GM13976 (cell line): Measurements from ENCODE around the gene MTMR3.
"Not testable (repeated sequence)": the region's sequence is repeated elsewhere in the genome, so short reads cannot be mapped to it uniquely, and the experiment has no call there.

ENCODE experiments used
- DNase-seq: peaks from one replicate; pipeline ENCODE4 v3.0.0; 2012; ENCODE audit warnings: low spot score
- CTCF ChIP-seq: IDR thresholded peaks from 2 replicates; pipeline ENCODE4 v1.5.1; 2012; ENCODE audit warnings: borderline replicate concordance, mild to moderate bottlenecking; ENCODE audit not compliant: insufficient read depth; ENCODE audit errors: extremely low read depth, missing control alignments, control extremely low read depth
- in situ Hi-C: fragments of 300-500 bp; cut with MboI; formaldehyde crosslinking; loops from one replicate; pipeline ENCODE4 v1.12.0; 2022; ENCODE audit warnings: low sequenced_read_pairs, mixed read lengths, inconsistent platforms; ENCODE audit not compliant: unreplicated experiment

The MTMR3 gene

GRCh38 chr22:30047364-30047738 is 164.4 kb downstream of the MTMR3 start:
- no peak for TF ChIP-seq CTCF

GRCh38 chr22:30048681-30049080 is 165.7 kb downstream of the MTMR3 start:
- TF ChIP-seq CTCF, result no peak
- in situ Hi-C loops, result no loop called here

More at GRCh38 chr22:30047364-30047738, 164.4 kb downstream of the MTMR3 start:
- DNase-seq, result peak; percentile 51
- in situ Hi-C loops, result no loop called here

DNA sequence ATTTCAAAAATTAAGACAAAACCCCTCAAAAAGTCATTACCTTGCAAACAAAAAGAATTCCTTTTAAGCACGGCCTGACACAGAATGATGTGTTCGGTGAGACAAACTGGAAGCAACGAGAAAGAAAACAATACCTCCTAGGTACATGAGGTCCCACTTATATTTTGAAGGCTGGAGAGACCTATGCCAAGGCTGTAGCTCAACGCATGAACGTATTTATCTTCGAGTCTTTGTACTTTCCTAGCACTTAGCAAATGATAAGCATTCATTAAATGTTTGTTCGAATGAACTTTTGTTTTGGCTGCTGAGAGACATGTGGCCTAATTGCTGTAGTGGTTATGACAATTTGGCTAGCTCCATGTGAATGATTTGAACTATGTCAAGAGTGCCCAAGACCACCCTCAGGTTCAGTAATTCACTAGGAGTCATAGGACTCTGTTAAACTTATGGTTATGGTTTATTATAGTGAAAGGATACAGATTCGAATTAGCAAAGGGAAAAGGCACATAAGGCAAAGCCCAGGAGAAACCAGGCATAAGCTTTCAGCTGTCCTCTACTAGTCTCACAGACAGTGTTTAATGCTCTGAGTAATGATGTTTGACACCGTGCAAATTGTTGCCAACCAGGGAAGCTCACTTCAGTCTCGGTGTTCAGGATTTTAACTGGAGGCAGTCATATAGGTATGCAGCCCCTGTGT is 171.2 kb downstream of the MTMR3 start:
- no peak for DNase-seq
- in situ Hi-C loops, result no loop called here

More at GRCh38 chr22:30048681-30049080, 165.7 kb downstream of the MTMR3 start:
- no peak for DNase-seq

GRCh38 chr22:30054764-30055069 is 171.7 kb downstream of the MTMR3 start:
- in situ Hi-C loops, result no loop called here
- no peak for TF ChIP-seq CTCF
- no peak for DNase-seq

More for the DNA sequence above, 171.2 kb downstream of the MTMR3 start:
- TF ChIP-seq CTCF, result no peak

DNA sequence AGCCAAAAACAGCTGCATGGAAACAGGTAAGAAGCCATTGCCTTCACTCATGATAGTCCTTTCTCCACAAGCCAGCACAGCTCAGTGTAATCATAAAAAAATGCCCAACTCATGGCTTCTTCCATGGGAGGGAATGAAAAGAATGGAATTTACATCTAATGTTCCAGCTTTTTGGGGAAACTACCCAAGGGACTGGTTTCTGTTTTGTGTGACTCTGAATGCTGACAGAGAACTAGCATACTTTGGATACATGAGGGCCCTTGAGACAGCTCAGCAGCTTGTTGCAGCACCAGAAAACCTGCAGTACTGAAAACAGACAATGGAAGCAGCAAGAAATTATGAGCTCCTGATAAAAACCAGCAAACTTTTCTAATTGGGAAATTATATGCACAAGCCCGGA is 173.0 kb downstream of the MTMR3 start:
- no peak for TF ChIP-seq CTCF
- no peak for DNase-seq
- in situ Hi-C loops, result no loop called here

DNA sequence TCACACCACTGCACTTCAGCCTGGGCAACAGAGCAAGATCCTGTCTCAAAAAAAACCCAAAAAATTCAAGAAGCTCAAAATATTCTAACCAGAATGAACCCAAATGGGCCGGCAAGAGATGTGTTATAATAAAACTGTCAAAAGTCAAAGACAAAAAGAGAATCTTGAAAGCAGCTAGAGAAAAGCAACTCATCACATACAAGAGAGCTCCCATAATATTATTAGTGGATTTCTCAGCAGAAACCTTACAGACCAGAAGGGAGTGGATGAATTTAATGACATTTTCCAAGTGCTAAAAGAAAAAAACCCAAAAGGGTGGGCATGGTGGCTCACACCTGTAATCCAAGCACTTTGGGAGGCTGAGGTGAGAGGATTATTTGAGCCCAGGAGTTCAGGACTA is 174.4 kb downstream of the MTMR3 start:
- in situ Hi-C loops, result no loop called here
- no peak for TF ChIP-seq CTCF

GRCh38 chr22:30059346-30060020 is 176.5 kb downstream of the MTMR3 start:
- in situ Hi-C loops, DNase-seq: not testable (repeated sequence)

More for the DNA sequence above, 174.4 kb downstream of the MTMR3 start:
- no peak for DNase-seq

DNA sequence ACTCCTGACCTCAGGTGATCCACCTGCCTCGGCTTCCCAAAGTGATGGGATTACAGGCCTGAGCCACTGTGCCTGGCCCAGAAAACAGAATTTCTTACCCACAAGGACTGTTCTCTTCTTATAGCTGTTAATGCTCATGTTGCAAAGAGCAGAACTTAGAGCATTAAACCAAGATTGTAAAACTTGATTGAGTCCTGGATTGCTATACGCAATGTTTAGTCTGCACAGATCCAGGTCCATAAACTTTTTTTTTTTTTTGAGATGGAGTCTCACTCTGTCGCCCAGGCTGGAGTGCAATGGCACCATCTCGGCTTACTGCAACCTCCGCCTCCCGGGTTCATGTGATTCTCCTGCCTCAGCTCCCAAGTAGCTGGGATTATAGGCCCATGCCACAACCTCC is 178.1 kb downstream of the MTMR3 start:
- in situ Hi-C loops, DNase-seq: not testable (repeated sequence)
